ENCODE data around the gene CALML6.

CALML6 gene

DNA sequence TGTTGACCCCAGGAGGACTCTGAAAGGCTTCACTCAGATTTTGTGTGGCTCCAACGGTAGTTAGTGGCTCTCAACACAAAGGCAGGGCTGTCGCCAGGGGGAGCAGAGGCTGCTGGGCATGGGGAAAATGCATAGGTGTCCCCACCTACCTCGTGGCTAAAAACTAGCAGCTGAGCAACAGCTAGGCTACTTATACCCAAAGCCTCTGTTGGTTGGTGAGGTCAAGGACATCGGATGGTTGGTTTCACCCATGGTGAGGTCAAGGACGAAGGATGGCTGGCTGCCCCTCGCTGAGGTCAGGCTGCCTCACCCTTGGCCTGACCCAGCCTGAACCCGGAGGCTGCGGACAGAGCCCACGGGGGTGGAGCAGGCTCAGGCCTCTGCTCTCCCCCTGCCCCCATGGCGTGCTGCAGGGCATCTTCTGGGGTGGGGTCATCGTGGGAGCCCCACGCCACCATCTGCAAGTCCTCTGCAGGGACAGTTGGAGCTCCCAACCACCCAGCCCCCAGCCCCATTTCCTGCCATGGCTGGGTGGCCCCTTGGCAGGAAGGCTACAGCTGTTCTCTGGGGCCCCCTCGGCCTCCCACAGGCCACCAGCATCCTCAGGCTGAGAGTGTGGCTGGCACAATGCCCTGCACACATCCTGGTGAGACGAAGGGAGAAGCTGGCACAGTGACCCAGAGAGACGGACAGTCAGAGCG is 15.6 kb upstream of the CALML6 start:
- no peak overlapping the region for H3K4me3 ChIP-seq (ENCODE audit: low read depth, low read length)

DNA sequence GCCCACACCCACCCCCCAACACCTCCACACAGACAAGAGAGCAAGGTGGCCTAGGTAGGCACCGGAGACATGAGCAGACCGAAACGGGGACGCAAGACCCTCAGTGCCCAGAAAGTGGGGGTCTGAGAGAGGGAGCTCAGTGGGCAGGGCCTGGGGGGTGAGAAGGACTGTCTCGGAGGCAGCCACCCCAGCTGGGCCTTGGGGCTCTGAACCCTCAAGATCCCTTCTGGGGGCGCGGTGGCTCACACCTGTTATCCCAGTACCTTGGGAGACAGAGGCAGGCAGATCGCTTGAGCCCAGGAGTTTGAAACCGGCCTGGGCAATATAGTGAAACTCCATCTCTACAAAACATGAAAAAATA is 15.1 kb upstream of the CALML6 start:
- no peak overlapping the region for H3K4me3 ChIP-seq (ENCODE audit: low read depth, low read length)
- TF ChIP-seq, protein P1, sequence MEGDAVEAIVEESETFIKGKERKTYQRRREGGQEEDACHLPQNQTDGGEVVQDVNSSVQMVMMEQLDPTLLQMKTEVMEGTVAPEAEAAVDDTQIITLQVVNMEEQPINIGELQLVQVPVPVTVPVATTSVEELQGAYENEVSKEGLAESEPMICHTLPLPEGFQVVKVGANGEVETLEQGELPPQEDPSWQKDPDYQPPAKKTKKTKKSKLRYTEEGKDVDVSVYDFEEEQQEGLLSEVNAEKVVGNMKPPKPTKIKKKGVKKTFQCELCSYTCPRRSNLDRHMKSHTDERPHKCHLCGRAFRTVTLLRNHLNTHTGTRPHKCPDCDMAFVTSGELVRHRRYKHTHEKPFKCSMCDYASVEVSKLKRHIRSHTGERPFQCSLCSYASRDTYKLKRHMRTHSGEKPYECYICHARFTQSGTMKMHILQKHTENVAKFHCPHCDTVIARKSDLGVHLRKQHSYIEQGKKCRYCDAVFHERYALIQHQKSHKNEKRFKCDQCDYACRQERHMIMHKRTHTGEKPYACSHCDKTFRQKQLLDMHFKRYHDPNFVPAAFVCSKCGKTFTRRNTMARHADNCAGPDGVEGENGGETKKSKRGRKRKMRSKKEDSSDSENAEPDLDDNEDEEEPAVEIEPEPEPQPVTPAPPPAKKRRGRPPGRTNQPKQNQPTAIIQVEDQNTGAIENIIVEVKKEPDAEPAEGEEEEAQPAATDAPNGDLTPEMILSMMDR (IDR thresholded peaks at IDR 0.05; ENCODE audit: low read depth, low read length), result no peak

More for the DNA sequence above, 15.6 kb upstream of the CALML6 start:
- TF ChIP-seq, protein P1 (IDR thresholded peaks at IDR 0.05; ENCODE audit: low read depth, low read length), result no peak

DNA sequence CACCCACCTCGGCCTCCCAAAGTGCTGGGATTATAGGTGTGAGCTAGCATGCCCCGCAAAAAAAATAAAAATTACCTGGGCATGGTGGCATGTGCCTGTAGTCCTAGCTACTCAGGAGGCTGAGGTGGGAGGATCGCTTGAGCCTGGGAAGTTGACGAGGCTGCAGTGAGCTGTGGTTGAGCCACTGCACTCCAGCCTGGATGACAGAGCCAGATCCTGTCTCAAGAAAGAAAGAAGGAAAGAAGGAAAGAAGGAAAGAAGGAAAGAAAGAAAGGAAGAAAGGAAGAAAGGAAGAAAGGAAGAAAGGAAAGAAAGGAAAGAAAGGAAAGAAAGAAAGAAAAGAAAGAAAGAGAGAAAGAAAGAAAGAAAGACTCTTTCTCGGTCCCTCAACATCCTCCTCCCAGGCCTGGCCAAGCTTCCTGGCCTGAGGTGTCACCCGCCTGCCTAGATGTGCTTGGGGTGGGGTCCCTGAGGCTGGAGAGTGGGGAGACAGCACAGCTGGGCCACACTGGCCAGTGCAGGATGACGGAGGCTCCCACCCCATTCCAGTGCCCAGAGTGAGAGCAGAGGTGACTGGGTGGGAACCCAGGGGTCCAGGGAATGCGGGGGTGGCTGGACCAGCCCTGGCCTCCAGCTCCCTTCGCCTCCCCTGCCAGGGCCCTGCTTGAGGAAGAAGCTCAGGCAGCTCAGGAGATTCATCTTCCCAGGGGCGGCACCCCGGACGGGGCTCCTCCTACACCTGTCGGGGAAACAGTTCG is 14.0 kb upstream of the CALML6 start:
- no peak overlapping the region for H3K4me3 ChIP-seq (ENCODE audit: low read depth, low read length)
- TF ChIP-seq, protein P1 (IDR thresholded peaks at IDR 0.05; ENCODE audit: low read depth, low read length), result no peak

DNA sequence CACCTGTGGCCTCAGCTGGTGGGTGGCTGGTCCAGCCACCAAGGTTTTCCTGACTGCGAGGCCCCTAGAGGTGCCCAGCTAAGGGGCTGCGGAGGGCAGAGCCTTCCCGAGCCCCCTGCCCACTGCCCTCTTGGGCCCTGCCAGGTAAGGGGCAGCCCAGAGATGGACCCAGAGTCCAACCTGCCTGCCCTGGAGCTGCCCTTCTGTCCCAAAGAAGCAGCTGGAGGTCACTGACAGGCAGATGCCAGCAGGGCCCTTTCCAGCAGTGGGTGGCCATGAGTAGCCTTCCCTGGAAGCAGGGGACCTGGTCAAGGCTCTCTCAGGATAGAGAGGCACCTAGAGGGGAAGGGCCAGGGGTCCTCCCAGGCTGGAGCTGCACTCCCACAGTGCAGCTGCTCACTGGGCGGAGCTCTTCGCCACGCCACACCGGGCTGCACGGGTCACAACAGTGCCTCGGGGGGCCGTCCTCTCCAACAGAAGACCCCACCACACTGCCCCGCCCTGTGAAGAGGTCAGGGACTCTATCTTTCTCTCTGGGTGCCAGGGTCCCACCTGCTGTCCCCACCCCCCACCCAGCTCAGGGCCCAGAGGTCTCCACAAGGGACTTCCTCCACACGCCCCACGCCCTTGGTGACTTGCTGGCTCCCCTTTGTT is 13.3 kb upstream of the CALML6 start:
- H3K4me3 ChIP-seq (ENCODE audit: low read depth, low read length), result no peak overlapping the region
- TF ChIP-seq, protein P1 (IDR thresholded peaks at IDR 0.05; ENCODE audit: low read depth, low read length), result no peak

DNA sequence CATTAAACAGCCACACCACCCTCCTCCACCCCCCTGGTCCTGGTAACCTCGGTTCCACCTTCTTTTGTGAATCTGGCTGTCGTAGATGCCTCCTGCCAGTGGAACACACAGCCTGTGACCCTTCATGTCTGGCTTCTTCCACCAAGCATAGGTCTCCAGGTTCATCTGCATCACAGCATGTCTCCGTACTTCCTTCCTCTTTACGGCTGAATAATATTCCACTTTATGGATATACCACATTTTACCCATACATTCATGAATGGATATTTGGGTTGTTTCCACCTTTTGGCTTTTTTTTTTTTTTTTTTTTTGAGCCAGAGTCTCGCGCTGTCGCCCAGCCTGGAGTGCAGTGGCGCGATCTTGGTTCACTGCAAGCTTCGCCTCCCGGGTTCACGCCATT is 11.8 kb upstream of the CALML6 start:
- H3K4me3 ChIP-seq (ENCODE audit: low read depth, low read length), result no peak overlapping the region
- TF ChIP-seq, protein P1 (IDR thresholded peaks at IDR 0.05; ENCODE audit: low read depth, low read length), result no peak

DNA sequence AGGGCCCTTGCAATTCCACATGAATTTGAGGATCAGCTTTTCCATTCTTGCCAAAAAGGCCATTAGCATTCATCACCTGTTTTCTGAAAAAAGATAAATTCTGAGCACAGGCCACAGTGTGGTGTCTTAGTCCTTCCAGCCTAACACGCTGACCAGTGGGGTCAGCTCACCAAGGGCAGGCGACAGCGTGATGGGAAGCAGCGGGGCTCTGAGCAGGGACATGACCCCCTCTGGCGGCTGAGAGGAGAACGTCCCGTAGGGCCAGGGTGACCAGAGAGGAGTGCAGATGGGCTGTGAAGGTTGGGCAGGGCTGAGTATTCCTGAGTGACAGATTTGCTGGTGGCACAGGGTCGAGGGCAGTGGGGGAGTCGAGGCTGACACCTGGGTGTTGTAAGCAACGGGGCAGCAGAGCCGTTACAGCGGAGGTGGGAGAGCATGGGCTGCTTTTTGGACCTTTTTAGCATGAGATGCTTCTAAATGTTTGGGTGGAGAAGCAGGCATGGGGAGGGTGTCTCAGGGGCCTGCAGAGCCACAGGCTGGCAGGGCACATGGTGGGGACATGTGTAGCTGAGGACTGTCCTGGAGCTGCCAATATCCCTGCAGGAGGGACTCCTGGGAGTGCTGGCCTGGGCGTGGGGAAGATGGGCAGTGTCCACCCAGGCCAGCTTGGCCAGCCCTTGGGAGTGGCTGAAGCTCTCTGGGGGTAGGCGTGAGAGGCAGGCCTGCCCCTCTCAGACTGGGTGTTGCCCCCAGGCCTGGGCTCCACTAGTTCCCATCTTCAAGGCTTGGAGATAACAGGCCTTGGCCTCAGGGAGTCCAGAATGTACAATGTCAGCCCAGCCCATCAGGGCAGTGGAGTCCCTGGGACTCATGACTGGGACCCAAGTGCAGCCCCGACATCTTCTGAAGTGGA is 8.6 kb upstream of the CALML6 start:
- TF ChIP-seq, protein P1 (IDR thresholded peaks at IDR 0.05; ENCODE audit: low read depth, low read length), result peak; percentile 94

More for the DNA sequence above, 8.6 kb upstream of the CALML6 start:
- no peak overlapping the region for H3K4me3 ChIP-seq (ENCODE audit: low read depth, low read length)
